Heart right ventricle (tissue), 16 donors: ENCODE measurements around the gene MXD3. TPM values are rescaled to one million over a fixed set of nuclear protein-coding genes. Genes with fewer than 3 reads are reported as not detected.

Source experiments
- ATAC-seq, 8 donors: fragments of 200-7000 bp; cut with Tn5 transposase; one replicate each; pipeline ENCODE4 v1.9.1; 2020; ENCODE audit warnings: mild to moderate bottlenecking in 8 of 8, moderate library complexity in 8 of 8, moderate number of reproducible peaks in 1 of 8
- DNase-seq, 2 donors: peaks; one replicate each; pipeline ENCODE4 v3.0.0-alpha.2; 2020
- H3K27ac ChIP-seq, 10 donors: fragments of 200-600 bp; sonication (generic) in 2 of 10; one replicate each; pipeline versions ENCODE4 v1.5.0 to v1.8.0; 2020 to 2022; ENCODE audit warnings: mild to moderate bottlenecking in 3 of 10
- H3K27me3 ChIP-seq, 7 donors: fragments of 200-600 bp; one replicate each; pipeline ENCODE4 v1.8.0; 2021 to 2022; ENCODE audit warnings: mild to moderate bottlenecking in 2 of 7
- H3K36me3 ChIP-seq, 9 donors: fragments of 200-600 bp; sonication (generic) in 1 of 9; one replicate each; pipeline versions ENCODE4 v1.5.0 to v1.8.0; 2020 to 2022; ENCODE audit warnings: mild to moderate bottlenecking in 2 of 9
- H3K4me1 ChIP-seq, 9 donors: fragments of 200-600 bp; sonication (generic) in 1 of 9; one replicate each; pipeline versions ENCODE4 v1.5.0 to v1.8.0; 2020 to 2022; ENCODE audit warnings: mild to moderate bottlenecking in 4 of 9
- H3K4me3 ChIP-seq, 10 donors: fragments of 200-600 bp; sonication (generic) in 2 of 10; one replicate each; pipeline versions ENCODE4 v1.5.0 to v1.8.0; 2020 to 2022; ENCODE audit warnings: mild to moderate bottlenecking in 7 of 10, moderate library complexity in 2 of 10
- H3K9me3 ChIP-seq, 11 donors: fragments of 200-600 bp in 10 of 11; sonication (generic) in 2 of 11; one replicate each; pipeline versions ENCODE4 v1.5.0 to v1.8.0; 2013 to 2022; ENCODE audit warnings: mild to moderate bottlenecking in 2 of 11, control low read depth in 1 of 11, moderate library complexity in 1 of 11
- CTCF ChIP-seq, 9 donors: fragments of 200-600 bp; sonication (generic) in 2 of 9; IDR thresholded peaks; one replicate each; pipeline versions ENCODE4 v1.5.0 to v1.8.0; 2021 to 2022; ENCODE audit warnings: antibody characterized with exemption in 9 of 9, mild to moderate bottlenecking in 5 of 9, moderate library complexity in 1 of 9
- WGBS, 2 donors: extraction: QIAGEN DNeasy Blood & Tissue Kit; methylation state at CpG; one replicate each; pipeline ENCODE4 v1.1.7; 2013; ENCODE audit warnings: inconsistent platforms in 1 of 2; 5-methylcytosine and 5-hydroxymethylcytosine counted together
- intact Hi-C, 10 donors: fragments of 100-400 bp; cut with DNase I; formaldehyde crosslinking; loops; one replicate each; pipeline versions ENCODE4 v1.11.1 to v1.14.2; 2022
- polyA plus RNA-seq, 2 donors: library from polyadenylated mRNA; stranded (reverse); fragments of 200-250 nt; gene quantifications; one replicate each; pipeline ENCODE4 v1.2.3, GENCODE V29; 2013
- total RNA-seq, 10 donors: library from RNA; stranded (reverse); fragmentation: NEBNext Ultra II Directional in 3 of 10; extraction: Animal tissue kit (Norgen Biotek cat#: 25700) in 3 of 10; gene quantifications; one replicate each; pipeline versions ENCODE4 v1.2.1 to v1.2.4, GENCODE V29; 2021 to 2023
- donor health status: Arrhythmogenic right ventricular cardiomyopathy.
- donor health status: ischemic (EF 13 %, LVEDD 7.1; RV severe dilation, severe dysfunction).
- donor health status: healthy with polysubstance abuse.
- donor health status: DM: no; HTN: yes; CAD: no.
- donor health status: DM: no; HTN: no; CAD: no.
- donor health status: ischemic (EF 25% LVEDD 6.9; RV normal size, moderate dysfunction).
- donor health status: ischemic (EF 25% LVEDD 5.7; RV mildly dilated, moderate dysfunction).
- donor health status: healthy.
- donor health status: DM: yes; HTN: yes; CAD: no.
- donor health status: Ischemic cardiomyopathy.
- donor health status: ischemic (EF 35%, LVEDD 5.7; RV mildly dilated, moderate dysfunction).
- donor health status: nonischemic (EF 11% LVEDD 7.7; RV severe dilation, severe dysfunction).
- donor health status: DM: yes; HTN: yes; CAD: no.
- donor health status: PGD.
- donor health status: ischemic (EF 29% LVEDD 5.4; RV normal size, mild dysfunction).
- donor health status: nonischemic (EF 23%, LVEDD 6.1; RV moderate dilation, normal function).

The MXD3 gene
- total and polyA plus RNA-seq, 12 donors = 1.2 to 7.1 (median 2.6) TPM

DNA sequence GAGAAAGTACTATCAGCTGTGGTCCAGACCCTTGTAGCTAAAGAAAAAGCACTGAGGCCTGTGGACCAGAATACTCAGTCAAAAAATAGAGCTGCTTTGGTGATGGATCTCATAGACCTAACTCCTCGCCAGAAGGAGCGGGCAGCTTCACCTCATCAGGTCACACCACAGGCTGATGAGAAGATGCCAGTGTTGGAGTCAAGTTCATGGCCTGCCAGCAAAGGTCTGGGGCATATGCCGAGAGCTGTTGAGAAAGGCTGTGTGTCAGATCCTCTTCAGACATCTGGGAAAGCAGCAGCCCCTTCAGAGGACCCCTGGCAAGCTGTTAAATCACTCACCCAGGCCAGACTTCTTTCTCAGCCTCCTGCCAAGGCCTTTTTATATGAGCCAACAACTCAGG is 17.1 kb downstream of the MXD3 start:
- no peaks in the 10 kb centered on the region for H3K9me3 ChIP-seq
- no peak for TF ChIP-seq CTCF (IDR thresholded peaks at IDR 0.05)
- ATAC-seq = peak in 5 of 8 donors; percentile 22 to 80 (median 77)
- H3K4me1 ChIP-seq = peaks cover 10 to 41% (median 26%) of the 10 kb centered on the region in 9 donors
- intact Hi-C loops = loop anchor here in 1 of 10 donors (10.0 kb wide), 1 partner anchor 180 kb away; no protein-coding TSS in a partner anchor
- H3K36me3 ChIP-seq = peaks cover 0 to 90% (median 40%) of the 10 kb centered on the region in 9 donors
- H3K27me3 ChIP-seq = no peaks in the 10 kb centered on the region
- H3K4me3 ChIP-seq = no peak overlapping the region
- WGBS, 2 donors = 48 to 76% methylated on average over 3 of the region's 3 CpGs
- no peak for DNase-seq
- peak overlapping the region in 2 of 10 donors; percentile 7 to 17 for H3K27ac ChIP-seq

- TF ChIP-seq CTCF (IDR thresholded peaks at IDR 0.05) = no peak
- Histone ChIP-seq H3K4me3 (no peak overlapping the region), H3K9me3 (no peaks in the 10 kb centered on the region), H3K36me3 (peaks cover 0 to 93% (median 44%) of the 10 kb centered on the region in 9 donors), H3K4me1 (peaks cover 10 to 34% (median 24%) of the 10 kb centered on the region in 9 donors), H3K27me3 (no peaks in the 10 kb centered on the region), H3K27ac (peak overlapping the region in 1 of 10 donors; percentile 17)
- DNase-seq (no peak), ATAC-seq (peak in 2 of 8 donors; percentile 3 to 29)
- WGBS, 2 donors = 86 to 90% methylated on average over 12 of the region's 12 CpGs
- intact Hi-C loops = loop anchor here in 1 of 10 donors (10.0 kb wide), 1 partner anchor 179 kb away; no protein-coding TSS in a partner anchor
Observed at GRCh38 chr5:177293819-177294581, 17.7 kb downstream of the MXD3 start.

DNA sequence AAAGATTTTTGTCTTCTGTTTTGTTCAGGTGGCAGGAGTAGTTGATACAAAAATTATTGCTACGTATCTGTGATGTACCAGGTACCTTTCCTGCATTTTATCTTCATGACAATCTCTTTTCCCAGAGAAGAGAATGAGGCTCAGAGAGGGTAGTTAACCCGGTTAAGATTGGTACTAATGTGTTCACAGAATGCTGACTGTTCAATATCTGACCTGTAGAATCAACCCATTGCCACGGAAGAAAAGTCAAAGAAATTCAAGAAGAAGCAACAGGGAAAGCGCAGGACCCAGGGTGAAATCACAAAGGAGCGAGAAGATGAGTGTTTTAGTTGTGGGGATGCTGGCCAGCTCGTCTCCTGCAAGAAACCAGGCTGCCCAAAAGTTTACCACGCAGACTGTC is 20.0 kb downstream of the MXD3 start:
- Histone ChIP-seq H3K4me1 (peaks cover 8 to 25% (median 18%) of the 10 kb centered on the region in 9 donors), H3K36me3 (peaks cover 0 to 100% (median 60%) of the 10 kb centered on the region in 9 donors), H3K9me3 (no peaks in the 10 kb centered on the region), H3K4me3 (no peak overlapping the region), H3K27me3 (no peaks in the 10 kb centered on the region), H3K27ac (no peak overlapping the region)
- WGBS, 2 donors = 97 to 99% methylated on average over 7 of the region's 7 CpGs
- TF ChIP-seq CTCF (IDR thresholded peaks at IDR 0.05) = no peak
- intact Hi-C loops = loop anchor here in 1 of 10 donors (10.0 kb wide), 1 partner anchor 177 kb away; no protein-coding TSS in a partner anchor
- ATAC-seq (no peak), DNase-seq (no peak)

- H3K27me3 ChIP-seq = no peaks in the 10 kb centered on the region
- ATAC-seq (no peak), DNase-seq (no peak)
- H3K4me3 ChIP-seq = no peak overlapping the region
- peaks cover 0 to 100% (median 66%) of the 10 kb centered on the region in 9 donors for H3K36me3 ChIP-seq
- 95 to 97% methylated on average over 12 of the region's 12 CpGs for WGBS, 2 donors
- H3K9me3 ChIP-seq = no peaks in the 10 kb centered on the region
- H3K4me1 ChIP-seq = peaks cover 3 to 18% (median 11%) of the 10 kb centered on the region in 9 donors
- no peak overlapping the region for H3K27ac ChIP-seq
- intact Hi-C loops = loop anchor here in 1 of 10 donors (10.0 kb wide), 1 partner anchor 176 kb away; no protein-coding TSS in a partner anchor
- TF ChIP-seq CTCF (IDR thresholded peaks at IDR 0.05) = no peak
Observed at GRCh38 chr5:177290816-177291596, 20.7 kb downstream of the MXD3 start.
